Trophoblast cell (in vitro differentiated cells and primary cell): ENCODE measurements around the gene COL18A1.

Experiments used
- DNase-seq, 2 donors: peaks; one replicate each; pipeline ENCODE4 v3.0.0-alpha.2; 2016
- H2AFZ ChIP-seq: 2 replicates; pipeline ENCODE4 v1.6.1; 2013; ENCODE audit warnings: low read length, moderate library complexity, mild to moderate bottlenecking; ENCODE audit not compliant: insufficient read depth, poor library complexity
- H2AK5ac ChIP-seq: 2 replicates; pipeline ENCODE4 v1.6.1; 2013; ENCODE audit warnings: mild to moderate bottlenecking, low read length
- H2BK120ac ChIP-seq: 2 replicates; pipeline ENCODE4 v1.6.1; 2013; ENCODE audit warnings: low read length, mild to moderate bottlenecking, moderate library complexity; ENCODE audit not compliant: insufficient read depth, poor library complexity
- H2BK12ac ChIP-seq: 2 replicates; pipeline ENCODE4 v1.6.1; 2013; ENCODE audit warnings: mild to moderate bottlenecking, low read length, moderate library complexity
- H2BK5ac ChIP-seq: 2 replicates; pipeline ENCODE4 v1.6.1; 2013; ENCODE audit warnings: low read length, low read depth, moderate library complexity, mild to moderate bottlenecking; ENCODE audit not compliant: poor library complexity
- H3K14ac ChIP-seq: 2 replicates; pipeline ENCODE4 v1.6.1; 2013; ENCODE audit warnings: mild to moderate bottlenecking, low read length
- H3K18ac ChIP-seq: 2 replicates; pipeline ENCODE4 v1.6.1; 2013; ENCODE audit warnings: mild to moderate bottlenecking, low read length
- H3K23ac ChIP-seq: 2 replicates; pipeline ENCODE4 v1.6.1; 2013; ENCODE audit warnings: low read length
- H3K27ac ChIP-seq: 2 replicates; pipeline ENCODE4 v1.5.1; 2013; ENCODE audit warnings: low read depth, mild to moderate bottlenecking, inconsistent platforms, low read length, moderate library complexity
- H3K27me3 ChIP-seq: 2 replicates; pipeline ENCODE4 v1.6.1; 2013; ENCODE audit warnings: inconsistent platforms, mild to moderate bottlenecking, low read length, moderate library complexity; ENCODE audit not compliant: insufficient read depth
- H3K36me3 ChIP-seq, 2 experiments: 1 replicate in 1 of 2; 2 replicates in 1 of 2; pipeline ENCODE4 v1.6.1; 2013; ENCODE audit warnings: low read length in 2 of 2, mild to moderate bottlenecking in 2 of 2, moderate library complexity in 1 of 2; ENCODE audit not compliant: insufficient read depth in 2 of 2, control insufficient read depth in 1 of 2
- H3K4ac ChIP-seq: 2 replicates; pipeline ENCODE4 v1.6.1; 2013; ENCODE audit warnings: low read depth, mild to moderate bottlenecking, low read length, moderate library complexity
- H3K4me1 ChIP-seq, 2 experiments: 1 replicate in 1 of 2; 2 replicates in 1 of 2; pipeline ENCODE4 v1.6.1; 2013; ENCODE audit warnings: low read length in 2 of 2, mild to moderate bottlenecking in 2 of 2, moderate library complexity in 1 of 2; ENCODE audit not compliant: insufficient read depth in 2 of 2, control insufficient read depth in 1 of 2
- H3K4me2 ChIP-seq: 2 replicates; pipeline ENCODE4 v1.6.1; 2013; ENCODE audit warnings: inconsistent platforms, mild to moderate bottlenecking, low read length, moderate library complexity
- H3K4me3 ChIP-seq: 2 replicates; pipeline ENCODE4 v1.5.1; 2013; ENCODE audit warnings: mild to moderate bottlenecking, low read depth, low read length, inconsistent platforms
- H3K79me1 ChIP-seq: one replicate; pipeline ENCODE4 v1.6.1; 2013; ENCODE audit warnings: low read length
- H3K79me2 ChIP-seq: 2 replicates; pipeline ENCODE4 v1.6.1; 2013; ENCODE audit warnings: low read length, mild to moderate bottlenecking; ENCODE audit not compliant: control insufficient read depth, insufficient read depth, poor library complexity
- H3K9ac ChIP-seq: 2 replicates; pipeline ENCODE4 v1.6.1; 2013; ENCODE audit warnings: mild to moderate bottlenecking, low read length
- H3K9me3 ChIP-seq: 2 replicates; pipeline ENCODE4 v1.6.1; 2013; ENCODE audit warnings: low read depth, mild to moderate bottlenecking, control low read depth, inconsistent platforms, low read length; ENCODE audit not compliant: insufficient read depth
- H4K12ac ChIP-seq: 2 replicates; pipeline ENCODE4 v1.6.1; 2013; ENCODE audit warnings: low read depth, mild to moderate bottlenecking, low read length, moderate library complexity
- H4K8ac ChIP-seq: 2 replicates; pipeline ENCODE4 v1.6.1; 2013; ENCODE audit warnings: low read depth, mild to moderate bottlenecking, low read length, moderate library complexity
- H4K91ac ChIP-seq: one replicate; pipeline ENCODE4 v1.6.1; 2013; ENCODE audit warnings: low read depth, mild to moderate bottlenecking, low read length, moderate library complexity
- WGBS: extraction: QIAGEN DNeasy Blood & Tissue Kit; methylation state at CpG from one replicate; pipeline ENCODE4 v1.1.7; 2013; ENCODE audit warnings: missing lambda C conversion rate; ENCODE audit not compliant: insufficient read length, insufficient coverage; ENCODE audit errors: extremely low coverage; 5-methylcytosine and 5-hydroxymethylcytosine counted together

The COL18A1 gene

DNA sequence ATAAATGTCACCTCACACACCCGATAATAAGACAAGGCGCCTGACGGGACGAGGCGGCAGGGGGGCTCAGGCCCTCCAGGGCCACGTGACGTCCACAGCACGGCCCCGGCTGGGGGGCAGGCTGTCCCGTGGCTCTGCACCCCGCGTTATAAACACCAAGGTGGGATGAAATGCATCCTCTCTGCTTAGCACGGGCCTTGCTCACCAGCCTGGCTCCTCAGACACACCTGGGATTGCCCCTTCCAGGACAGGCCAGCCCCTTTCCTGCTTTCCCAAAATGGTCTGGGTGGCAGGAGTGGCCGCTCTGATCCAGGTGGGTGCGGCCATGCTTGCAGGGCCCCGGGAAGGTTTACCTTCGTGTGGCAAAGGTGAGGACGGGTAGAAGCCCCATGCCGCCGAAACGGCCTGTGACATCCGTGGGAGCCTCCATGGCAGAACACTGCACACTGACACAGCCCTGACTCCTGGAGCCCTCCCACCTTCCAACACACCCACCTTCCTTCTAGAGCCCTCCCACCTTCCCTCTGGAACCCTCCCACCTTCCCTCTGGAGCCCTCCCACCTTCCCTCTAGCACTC lies 101.4 kb downstream of the COL18A1 start:
- Histone ChIP-seq H4K8ac (no peak overlapping the region), H4K12ac (no peak overlapping the region), H2BK5ac (no peak overlapping the region), H3K4me3 (no peak overlapping the region), H2BK12ac (no peak overlapping the region), H2AK5ac (no peak overlapping the region), H3K4me1 (no peaks in the 10 kb centered on the region), H3K9me3 (no peaks in the 10 kb centered on the region), H3K18ac (no peak overlapping the region), H3K4ac (no peak overlapping the region), H2AFZ (no peak overlapping the region), H3K79me1 (no peaks in the 10 kb centered on the region), H3K14ac (no peak overlapping the region), H2BK120ac (no peak overlapping the region), H3K36me3 (peaks cover 52 to 63% of the 10 kb centered on the region in 2 experiments), H4K91ac (no peak overlapping the region), H3K79me2 (no peaks in the 10 kb centered on the region), H3K4me2 (no peak overlapping the region), H3K9ac (no peak overlapping the region), H3K23ac (no peak overlapping the region), H3K27ac (no peak overlapping the region), H3K27me3 (no peaks in the 10 kb centered on the region)
- DNase-seq, result no peak
- no CpG with 5 or more reads among the region's 22 CpGs for WGBS

- H3K9ac ChIP-seq, result no peak overlapping the region
- DNase-seq, result no peak
- no peak overlapping the region for H4K12ac ChIP-seq
- H2BK120ac ChIP-seq, result no peak overlapping the region
- no peak overlapping the region for H2BK5ac ChIP-seq
- no peak overlapping the region for H3K4me2 ChIP-seq
- H3K79me2 ChIP-seq, result no peaks in the 10 kb centered on the region
- H3K27me3 ChIP-seq, result no peaks in the 10 kb centered on the region
- H2AFZ ChIP-seq, result no peak overlapping the region
- no peak overlapping the region for H3K18ac ChIP-seq
- no peak overlapping the region for H3K14ac ChIP-seq
- H3K79me1 ChIP-seq, result no peaks in the 10 kb centered on the region
- H3K4me3 ChIP-seq, result no peak overlapping the region
- H3K27ac ChIP-seq, result no peak overlapping the region
- H3K4ac ChIP-seq, result no peak overlapping the region
- H3K23ac ChIP-seq, result no peak overlapping the region
- no peak overlapping the region for H4K91ac ChIP-seq
- H3K4me1 ChIP-seq, result no peaks in the 10 kb centered on the region
- H2BK12ac ChIP-seq, result no peak overlapping the region
- no peak overlapping the region for H2AK5ac ChIP-seq
- H3K9me3 ChIP-seq, result no peaks in the 10 kb centered on the region
- H4K8ac ChIP-seq, result no peak overlapping the region
- WGBS, result no CpG with 5 or more reads among the region's 13 CpGs
- peaks cover 58 to 68% of the 10 kb centered on the region in 2 experiments for H3K36me3 ChIP-seq
These were observed 102.0 kb downstream of the COL18A1 start for GRCh38 chr21:45506836-45507522.

GRCh38 chr21:45507523-45507875 lies 102.5 kb downstream of the COL18A1 start:
- Histone ChIP-seq H4K8ac (no peak overlapping the region), H3K79me1 (no peaks in the 10 kb centered on the region)

GRCh38 chr21:45507888-45508508 lies 103.0 kb downstream of the COL18A1 start:
- Histone ChIP-seq H3K9ac (no peak overlapping the region), H3K18ac (no peak overlapping the region), H3K79me1 (no peaks in the 10 kb centered on the region), H2AK5ac (no peak overlapping the region), H3K4me1 (no peaks in the 10 kb centered on the region), H3K4me3 (no peak overlapping the region), H4K12ac (no peak overlapping the region), H2BK12ac (no peak overlapping the region), H4K8ac (no peak overlapping the region), H2BK5ac (no peak overlapping the region), H3K23ac (no peak overlapping the region), H3K27me3 (no peaks in the 10 kb centered on the region), H3K27ac (no peak overlapping the region), H3K14ac (no peak overlapping the region), H3K4ac (no peak overlapping the region), H3K79me2 (no peaks in the 10 kb centered on the region), H2AFZ (no peak overlapping the region), H3K36me3 (peaks cover 66 to 74% of the 10 kb centered on the region in 2 experiments), H3K4me2 (no peak overlapping the region), H2BK120ac (no peak overlapping the region), H4K91ac (no peak overlapping the region), H3K9me3 (no peaks in the 10 kb centered on the region)
- no peak for DNase-seq
- WGBS, result no CpG with 5 or more reads among the region's 3 CpGs

More at GRCh38 chr21:45507523-45507875, 102.5 kb downstream of the COL18A1 start:
- Histone ChIP-seq H3K79me2 (no peaks in the 10 kb centered on the region), H3K18ac (no peak overlapping the region), H2BK5ac (no peak overlapping the region), H3K27me3 (no peaks in the 10 kb centered on the region), H4K91ac (no peak overlapping the region), H3K9me3 (no peaks in the 10 kb centered on the region), H3K4me3 (no peak overlapping the region), H3K9ac (no peak overlapping the region), H3K23ac (no peak overlapping the region), H2BK120ac (no peak overlapping the region), H3K4me2 (no peak overlapping the region), H3K36me3 (peaks cover 62 to 71% of the 10 kb centered on the region in 2 experiments), H2BK12ac (no peak overlapping the region), H4K12ac (no peak overlapping the region), H2AK5ac (no peak overlapping the region), H2AFZ (no peak overlapping the region), H3K4ac (no peak overlapping the region), H3K4me1 (no peaks in the 10 kb centered on the region), H3K27ac (no peak overlapping the region), H3K14ac (no peak overlapping the region)
- WGBS, result no CpG with 5 or more reads among the region's 9 CpGs
- no peak for DNase-seq
